Measurements from ENCODE around the gene ELP2. TPM values are rescaled to one million over a fixed set of nuclear protein-coding genes. Genes with fewer than 3 reads are reported as not detected.

Gene ELP2
- total and polyA plus RNA-seq, 9 of the 15 experiments (the other 6 are each of a cell fraction or from before 2014, with no cell fraction given) = 76.8 to 192 (median 140) TPM

GRCh38 chr18:36200354-36200771 lies 70.7 kb downstream of the ELP2 start (continued):
- TF ChIP-seq SNAPC5 (CRISPR knock-in tag; IDR thresholded peaks at IDR 0.05) (no peak), SETDB1 (IDR thresholded peaks at IDR 0.05; ENCODE audit: low read length) (no peak), ILF3 (IDR thresholded peaks at IDR 0.05; ENCODE audit: borderline replicate concordance) (0 out of 2 replicates have a peak, but pooled peaks have one; percentile 69), RFX5 (IDR thresholded peaks at IDR 0.05; ENCODE audit: low read depth, low read length) (no peak), MNT (conservative IDR thresholded peaks at IDR 0.05) (no peak), VEZF1 (CRISPR knock-in tag; IDR thresholded peaks at IDR 0.05) (peak; percentile 48; the same call in 1 of the 2 replicates), NEUROD1 (IDR thresholded peaks at IDR 0.05; ENCODE audit: borderline replicate concordance, low read depth, low read length, partially characterized antibody) (peak; percentile 47), ZNF764 (CRISPR knock-in tag; IDR thresholded peaks at IDR 0.05; ENCODE audit: low read depth) (no peak), CBX5 (IDR thresholded peaks at IDR 0.05; ENCODE audit: borderline replicate concordance, low read depth) (no peak), ESRRA (IDR thresholded peaks at IDR 0.05; ENCODE audit: borderline replicate concordance, low read depth) (peak; percentile 34; the same call in 1 of the 2 replicates), ZEB2 (IDR thresholded peaks at IDR 0.05) (peak; percentile 91), RBM22 (IDR thresholded peaks at IDR 0.05; ENCODE audit: low read depth, low read length, poor library complexity, severe bottlenecking) (no peak), BCOR (IDR thresholded peaks at IDR 0.05) (0 out of 2 replicates have a peak, but pooled peaks have one; percentile 17), JUND (IDR thresholded peaks at IDR 0.05; ENCODE audit: borderline replicate concordance, low read depth, low read length) (peak; percentile 19; the same call in 1 of the 2 replicates), JUND (tag; IDR thresholded peaks at IDR 0.05; ENCODE audit: borderline replicate concordance, low read depth, low read length) (peak; percentile 47; the same call in 1 of the 3 replicates), DLX4 (CRISPR knock-in tag; IDR thresholded peaks at IDR 0.05) (no peak), RBFOX2 (IDR thresholded peaks at IDR 0.05; ENCODE audit: low read depth, low read length) (no peak), TEAD4 (IDR thresholded peaks at IDR 0.05; ENCODE audit: low read length) (peak; percentile 93), TEAD4 (CRISPR knock-in tag; IDR thresholded peaks at IDR 0.05; ENCODE audit: borderline replicate concordance) (no peak), MCM7 (IDR thresholded peaks at IDR 0.05) (no peak), MYC (IDR thresholded peaks at IDR 0.05; ENCODE audit: low read depth, low read length) (peak; percentile 38; the same call in 1 of the 2 replicates), MYC (CRISPR knock-in tag; IDR thresholded peaks at IDR 0.05; ENCODE audit: borderline replicate concordance, low read depth) (no peak), ZNF124 (CRISPR knock-in tag; IDR thresholded peaks at IDR 0.05) (no peak), PKNOX1 (IDR thresholded peaks at IDR 0.05) (peak; percentile 26; the same call in 1 of the 2 replicates)

All from K562 (cell line).